GM15510 (cell line): Measurements from ENCODE around the gene MED15.
A peak's percentile ranks its signal among the peaks of the same experiment; 100 is the strongest.

Experiments
- POLR2A ChIP-seq: IDR thresholded peaks from 3 replicates; pipeline ENCODE4 v1.6.1; 2011; ENCODE audit warnings: borderline replicate concordance; ENCODE audit not compliant: insufficient read length; ENCODE audit errors: extremely low read depth

MED15 gene, protein sequence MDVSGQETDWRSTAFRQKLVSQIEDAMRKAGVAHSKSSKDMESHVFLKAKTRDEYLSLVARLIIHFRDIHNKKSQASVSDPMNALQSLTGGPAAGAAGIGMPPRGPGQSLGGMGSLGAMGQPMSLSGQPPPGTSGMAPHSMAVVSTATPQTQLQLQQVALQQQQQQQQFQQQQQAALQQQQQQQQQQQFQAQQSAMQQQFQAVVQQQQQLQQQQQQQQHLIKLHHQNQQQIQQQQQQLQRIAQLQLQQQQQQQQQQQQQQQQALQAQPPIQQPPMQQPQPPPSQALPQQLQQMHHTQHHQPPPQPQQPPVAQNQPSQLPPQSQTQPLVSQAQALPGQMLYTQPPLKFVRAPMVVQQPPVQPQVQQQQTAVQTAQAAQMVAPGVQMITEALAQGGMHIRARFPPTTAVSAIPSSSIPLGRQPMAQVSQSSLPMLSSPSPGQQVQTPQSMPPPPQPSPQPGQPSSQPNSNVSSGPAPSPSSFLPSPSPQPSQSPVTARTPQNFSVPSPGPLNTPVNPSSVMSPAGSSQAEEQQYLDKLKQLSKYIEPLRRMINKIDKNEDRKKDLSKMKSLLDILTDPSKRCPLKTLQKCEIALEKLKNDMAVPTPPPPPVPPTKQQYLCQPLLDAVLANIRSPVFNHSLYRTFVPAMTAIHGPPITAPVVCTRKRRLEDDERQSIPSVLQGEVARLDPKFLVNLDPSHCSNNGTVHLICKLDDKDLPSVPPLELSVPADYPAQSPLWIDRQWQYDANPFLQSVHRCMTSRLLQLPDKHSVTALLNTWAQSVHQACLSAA

DNA sequence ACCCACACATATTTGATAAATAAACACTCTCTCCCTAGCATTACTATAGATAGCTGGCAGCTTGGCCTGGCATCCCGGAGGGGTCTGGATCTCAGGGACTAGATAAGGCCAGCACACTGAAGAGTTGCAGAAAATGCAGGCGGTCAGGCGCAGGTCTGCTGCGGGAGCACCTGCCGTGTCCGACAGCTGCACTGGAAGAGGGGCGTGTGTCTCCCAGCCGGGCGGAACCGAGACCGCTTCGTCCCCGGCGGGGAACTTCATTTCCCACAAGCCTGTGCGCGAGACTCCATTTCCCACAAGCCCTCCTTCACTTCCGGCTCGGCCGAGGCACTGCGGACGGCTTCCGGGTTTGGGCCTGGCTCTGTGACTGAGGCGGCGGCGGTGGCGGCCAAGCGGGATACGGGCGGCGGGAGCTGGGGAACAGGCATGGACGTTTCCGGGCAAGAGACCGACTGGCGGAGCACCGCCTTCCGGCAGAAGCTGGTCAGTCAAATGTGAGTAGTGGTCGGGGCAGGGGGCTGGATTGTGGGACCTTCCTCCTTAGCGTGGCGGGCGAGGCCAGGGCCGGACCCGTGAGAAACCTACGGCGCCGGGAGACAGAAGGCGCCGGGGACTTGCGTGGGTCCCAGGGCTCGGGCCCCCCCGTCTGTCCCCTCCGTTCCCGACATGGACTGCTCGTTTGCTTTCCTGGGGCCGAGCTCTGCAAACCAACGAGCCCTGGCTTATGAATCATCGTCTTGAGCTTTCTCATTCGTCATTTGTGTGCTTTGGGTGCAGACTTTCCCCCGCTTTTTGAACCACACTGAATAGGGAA lies at the start of gene MED15:
TSS of gene MED15 (plus strand) at position 358 of the 814 bp plus-strand sequence. CDS start at position 427, 69 bp downstream.
- peak; percentile 93 for TF ChIP-seq POLR2A

DNA sequence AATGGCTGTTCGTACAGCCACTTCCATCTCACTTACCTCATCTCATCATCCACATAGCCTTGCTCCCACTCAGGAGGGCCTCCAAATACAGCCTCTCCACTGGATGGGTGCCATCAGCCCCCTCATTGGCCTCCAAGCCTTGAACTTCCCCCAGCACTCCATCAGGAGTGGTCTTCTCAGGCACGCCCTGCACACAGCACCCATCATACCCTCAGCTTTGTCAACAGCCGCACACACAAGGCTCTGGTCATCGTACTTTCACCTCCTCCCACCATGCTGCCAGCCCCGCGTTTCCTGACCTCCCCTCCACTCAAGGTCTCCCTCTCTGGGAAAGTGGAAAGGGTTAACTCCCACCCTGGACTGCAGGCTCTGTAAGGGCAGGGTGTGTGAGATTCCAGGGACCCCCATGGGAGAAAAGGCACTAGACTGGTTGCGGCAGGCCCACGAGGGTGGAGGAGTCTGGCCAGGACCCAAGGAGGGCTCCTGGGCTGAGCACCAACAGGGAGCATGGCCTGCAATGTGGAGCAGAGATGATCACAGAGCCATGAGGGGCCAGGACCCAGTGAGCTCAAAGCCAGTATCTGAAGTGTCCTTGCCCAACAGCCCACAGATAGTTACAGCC lies 48.8 kb upstream of the MED15 start:
- TF ChIP-seq POLR2A: no peak

DNA sequence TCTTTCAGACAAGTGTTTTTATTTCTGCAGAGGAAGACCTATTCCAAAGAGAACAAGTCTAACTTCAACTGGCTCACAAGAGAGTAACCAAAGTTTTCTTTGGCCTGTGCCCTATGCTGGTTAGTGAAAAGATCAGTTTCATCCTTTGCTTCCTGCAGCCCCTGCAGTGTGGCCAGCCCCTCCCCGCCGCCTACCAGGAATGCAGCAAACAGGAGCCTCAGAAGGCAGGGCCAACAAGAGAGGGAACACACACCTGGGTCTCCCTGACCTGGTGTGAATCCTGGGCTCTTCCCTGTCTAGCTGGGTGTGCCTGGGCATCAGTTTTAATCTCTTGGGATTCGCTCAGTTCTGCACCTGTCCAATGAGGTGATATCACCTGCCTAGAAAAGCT lies 48.3 kb upstream of the MED15 start:
- no peak for TF ChIP-seq POLR2A

GRCh38 chr22:20459862-20460261 lies 47.5 kb upstream of the MED15 start:
- no peak for TF ChIP-seq POLR2A

GRCh38 chr22:20463324-20464095 lies 43.9 kb upstream of the MED15 start:
- TF ChIP-seq POLR2A: no peak

- TF ChIP-seq POLR2A: no peak
These were observed 43.3 kb upstream of the MED15 start for GRCh38 chr22:20464096-20464614.

DNA sequence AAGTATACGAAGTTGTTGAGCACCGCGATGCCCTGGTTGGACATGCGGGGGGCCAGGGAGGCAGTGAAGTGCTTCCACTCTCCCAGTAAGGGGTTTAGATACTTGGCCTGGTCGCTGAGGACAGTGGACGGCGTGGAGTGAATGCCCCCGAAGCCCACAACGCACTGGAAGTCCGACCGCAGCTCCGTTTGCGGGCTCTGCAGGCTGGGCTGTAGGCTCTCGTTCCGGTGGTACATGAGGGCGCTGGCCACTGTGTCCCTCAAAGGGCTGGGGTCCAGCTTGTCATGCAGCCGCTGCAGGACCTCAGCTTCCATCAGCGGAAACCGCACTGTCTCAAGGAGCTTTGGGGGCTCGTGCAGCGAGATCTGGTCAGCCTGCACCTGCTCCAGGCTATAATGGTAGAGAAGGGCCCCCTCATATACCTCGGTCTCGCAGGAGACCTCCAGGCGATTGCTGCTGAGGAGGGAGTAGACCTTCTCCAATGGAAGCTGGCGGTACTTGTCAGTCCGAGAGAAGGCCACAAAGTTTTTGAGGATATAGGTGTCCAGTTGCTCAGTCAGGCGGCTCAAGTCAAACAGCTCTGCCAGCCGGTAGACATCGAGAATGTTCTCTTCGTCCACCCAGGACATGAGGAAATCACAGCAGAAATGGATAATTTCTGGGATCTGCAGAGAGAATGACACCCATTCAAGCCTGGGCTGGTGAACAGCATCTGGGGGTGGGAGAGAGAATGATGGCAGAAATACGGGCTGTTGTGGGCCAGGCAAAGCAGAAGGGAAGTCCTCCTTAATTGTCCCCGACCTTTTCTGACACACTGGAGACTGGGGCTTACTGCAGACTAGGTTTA lies 42.3 kb upstream of the MED15 start:
- no peak for TF ChIP-seq POLR2A

DNA sequence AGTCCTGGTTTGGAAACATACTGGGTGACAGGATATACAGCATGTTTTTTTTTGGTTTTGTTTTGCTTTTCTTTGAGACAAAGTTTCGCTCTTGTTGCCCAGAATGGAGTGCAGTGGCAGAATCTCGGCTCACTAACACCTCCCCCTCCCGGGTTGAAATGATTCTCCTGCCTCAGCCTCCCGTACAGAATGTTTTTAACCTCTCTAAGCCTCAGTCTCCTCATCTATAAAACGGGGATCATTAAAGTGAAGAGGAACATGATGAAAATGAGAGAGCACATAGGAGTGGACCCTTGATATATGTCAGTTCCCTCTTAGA lies 41.7 kb upstream of the MED15 start:
- TF ChIP-seq POLR2A: no peak

DNA sequence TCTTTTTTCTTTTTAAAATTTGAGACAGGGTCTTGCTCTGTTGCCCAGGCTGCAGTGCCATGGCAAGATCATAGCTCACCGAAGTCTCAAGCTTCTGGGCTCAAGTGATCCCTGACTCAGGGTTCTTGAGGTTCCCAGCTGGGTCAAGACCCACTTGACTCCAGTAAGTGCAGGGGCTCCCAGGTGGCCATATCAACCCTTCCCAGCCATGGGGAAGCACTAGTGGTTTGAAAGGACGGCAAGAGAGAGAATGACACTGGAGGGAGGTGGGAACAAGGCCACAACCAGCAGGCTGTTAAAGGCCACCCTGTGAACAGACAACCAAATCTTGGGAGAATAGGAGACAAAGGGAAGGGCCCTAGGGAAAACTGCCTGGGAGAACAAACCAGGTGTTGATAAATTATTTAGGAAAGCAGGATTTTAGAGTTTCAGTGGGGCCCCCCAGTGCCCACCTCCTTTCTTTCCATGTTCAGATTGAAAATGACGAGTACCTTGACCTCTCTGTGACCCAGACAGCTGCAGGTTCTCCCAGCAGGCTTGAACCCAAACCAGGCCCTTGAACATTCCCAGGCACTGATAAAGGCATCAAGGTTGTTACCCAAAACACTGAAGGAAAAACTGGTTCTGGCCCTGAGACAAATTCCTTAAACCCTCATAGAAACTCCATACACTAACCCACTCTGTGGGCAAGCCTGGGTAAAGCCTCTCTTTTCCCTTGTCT lies 40.6 kb upstream of the MED15 start:
- no peak for TF ChIP-seq POLR2A

DNA sequence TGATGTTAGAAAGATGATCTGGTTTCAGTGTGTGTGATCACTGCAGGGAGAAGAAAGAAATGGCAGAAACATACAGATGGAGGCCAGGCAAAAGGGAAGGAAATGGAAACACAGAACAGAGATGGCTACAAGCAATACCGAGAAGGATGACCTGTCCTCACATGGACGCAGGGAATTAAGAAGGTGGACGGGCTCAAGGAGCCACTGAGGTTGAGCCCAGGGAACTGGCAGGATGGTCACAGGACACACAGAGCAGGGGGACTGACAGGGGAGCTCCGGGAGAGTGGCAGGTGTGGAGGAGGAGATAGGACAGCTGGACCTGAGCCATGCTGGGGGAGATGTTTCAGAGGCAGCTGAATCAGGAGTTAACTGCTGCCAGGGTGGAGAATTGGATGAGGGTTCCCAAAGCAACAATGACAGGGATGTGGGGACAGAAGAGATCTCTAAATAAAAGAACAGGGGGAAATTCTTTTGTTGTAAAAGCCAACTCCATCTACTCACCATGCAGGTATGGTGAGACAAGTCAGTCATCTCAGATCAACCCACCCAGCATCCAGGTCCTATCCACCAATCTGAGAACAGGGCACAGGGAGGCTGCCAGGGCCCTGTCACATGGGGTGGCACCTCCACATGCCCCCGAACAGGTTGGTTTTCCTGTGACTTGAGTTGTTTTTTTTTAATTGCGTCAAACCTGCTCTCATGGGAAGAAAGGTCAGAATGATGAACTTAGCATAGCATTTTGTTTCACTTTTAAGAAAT lies 38.1 kb upstream of the MED15 start:
- no peak for TF ChIP-seq POLR2A

DNA sequence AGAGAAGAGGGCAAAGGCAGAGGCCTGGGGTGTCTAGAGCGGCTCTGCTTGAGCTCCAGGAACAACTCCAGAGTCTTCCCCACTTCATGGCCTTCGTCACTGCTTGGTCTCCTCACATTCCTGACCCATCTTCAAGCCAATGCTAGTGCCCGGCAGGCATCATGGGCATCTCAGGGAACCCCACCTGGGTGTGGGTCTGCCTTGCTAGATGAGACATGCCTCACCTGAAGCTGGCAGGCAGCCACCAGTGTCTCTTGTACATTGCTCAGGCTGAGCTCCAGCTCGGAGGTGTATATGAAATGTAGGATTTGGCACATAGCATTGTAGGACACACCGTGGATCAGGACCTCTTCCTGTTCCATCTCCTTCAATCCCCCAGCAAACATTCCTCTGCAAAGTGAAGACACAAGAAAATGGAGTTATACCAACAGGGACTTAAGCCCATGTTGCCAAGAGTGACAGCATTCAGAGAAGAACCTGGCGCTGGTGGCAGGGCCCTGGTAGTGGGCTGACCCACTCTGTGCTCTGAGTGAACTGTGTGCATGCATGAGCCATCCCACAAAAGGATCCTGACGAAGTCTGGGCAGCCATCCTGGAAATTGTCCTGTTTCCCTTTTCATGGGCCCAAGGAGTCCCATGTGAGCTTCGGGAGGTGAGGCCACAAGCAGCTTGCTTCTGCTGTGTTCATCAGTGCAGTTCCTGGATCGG lies 36.1 kb upstream of the MED15 start:
- no peak for TF ChIP-seq POLR2A
